GM18508 (cell line): ENCODE data around the gene MTHFD1L.

Source experiments
- ATAC-seq: cut with Tn5 transposase; IDR thresholded peaks from one replicate; pipeline ENCODE4 v1.9.1; 2021; ENCODE audit warnings: moderate number of reproducible peaks; ENCODE audit not compliant: insufficient read depth, unreplicated experiment

Gene MTHFD1L

DNA sequence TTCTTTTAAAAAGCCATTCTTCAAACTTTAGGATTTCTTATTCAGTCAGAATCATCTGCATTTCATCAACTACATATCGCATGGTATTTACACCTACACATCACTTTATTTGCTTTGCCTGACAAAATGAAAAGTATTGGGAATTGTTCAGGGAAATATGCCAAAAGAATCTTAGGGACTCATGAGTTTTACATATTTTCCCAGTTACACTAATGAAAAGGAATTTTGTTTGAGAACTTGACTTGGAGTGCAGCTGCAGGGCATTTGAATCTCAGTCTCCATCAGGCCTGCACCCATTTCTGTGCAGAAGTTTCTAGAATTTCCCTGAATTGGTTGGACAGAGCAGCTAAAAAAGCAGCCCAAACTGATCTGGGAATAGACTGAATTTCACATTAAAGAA is 65.3 kb downstream of the MTHFD1L start:
- no peak for ATAC-seq

DNA sequence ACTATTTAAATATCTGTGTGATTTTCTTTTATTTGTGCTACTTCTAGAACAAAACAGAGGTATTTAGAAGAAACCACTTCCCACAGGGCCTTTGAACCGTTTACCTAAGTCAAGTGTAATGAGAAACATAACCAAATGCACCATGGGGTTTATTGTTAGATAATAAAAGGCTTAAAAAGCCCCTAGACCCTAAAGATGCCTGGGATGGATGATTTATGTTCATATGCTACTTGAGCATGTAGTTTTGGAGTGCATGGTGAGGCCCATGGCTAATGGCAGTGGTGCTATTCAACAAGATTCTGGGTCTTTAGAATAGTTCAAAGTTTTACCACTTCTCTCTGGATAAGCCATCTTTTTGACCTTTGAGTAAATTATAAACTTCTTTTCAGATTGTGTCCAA is 65.9 kb downstream of the MTHFD1L start:
- no peak for ATAC-seq

DNA sequence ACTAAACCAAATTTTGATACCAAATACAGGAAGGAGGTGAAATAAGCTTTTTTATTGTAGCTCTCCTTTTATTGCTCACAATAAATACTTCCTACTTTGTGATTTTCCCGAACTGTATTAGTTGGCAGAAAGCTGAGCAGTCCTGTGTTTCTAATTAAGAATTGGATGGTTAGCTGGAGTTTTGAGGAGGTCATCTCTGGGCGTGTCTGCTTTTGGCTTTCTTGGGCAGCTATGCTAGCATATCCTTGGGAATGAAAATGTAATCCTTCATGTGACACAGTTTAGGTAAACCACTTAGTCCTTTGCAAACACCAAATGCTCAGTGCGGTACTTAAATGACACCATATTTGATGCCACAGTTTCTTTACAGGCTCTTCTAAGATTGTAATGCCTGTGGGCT is 67.5 kb downstream of the MTHFD1L start:
- ATAC-seq: no peak

DNA sequence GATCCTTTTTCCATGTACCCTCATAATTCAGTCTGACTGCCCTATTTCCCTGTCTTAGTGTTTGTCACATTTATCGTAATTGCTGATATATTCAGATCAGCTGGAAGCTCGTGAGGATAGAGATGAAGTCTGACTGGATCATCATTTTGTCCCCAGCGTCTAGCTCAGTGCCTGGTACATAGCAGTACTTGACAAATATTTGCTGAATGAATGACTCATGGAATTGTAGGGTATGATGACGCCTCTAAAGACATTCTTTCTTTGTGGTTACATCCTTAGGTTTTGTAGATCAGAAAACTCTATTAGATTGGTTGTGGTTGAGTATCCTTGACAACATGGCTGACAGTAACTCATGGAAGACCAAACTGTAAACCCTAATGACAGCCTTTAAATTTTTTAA is 68.9 kb downstream of the MTHFD1L start:
- ATAC-seq: no peak

DNA sequence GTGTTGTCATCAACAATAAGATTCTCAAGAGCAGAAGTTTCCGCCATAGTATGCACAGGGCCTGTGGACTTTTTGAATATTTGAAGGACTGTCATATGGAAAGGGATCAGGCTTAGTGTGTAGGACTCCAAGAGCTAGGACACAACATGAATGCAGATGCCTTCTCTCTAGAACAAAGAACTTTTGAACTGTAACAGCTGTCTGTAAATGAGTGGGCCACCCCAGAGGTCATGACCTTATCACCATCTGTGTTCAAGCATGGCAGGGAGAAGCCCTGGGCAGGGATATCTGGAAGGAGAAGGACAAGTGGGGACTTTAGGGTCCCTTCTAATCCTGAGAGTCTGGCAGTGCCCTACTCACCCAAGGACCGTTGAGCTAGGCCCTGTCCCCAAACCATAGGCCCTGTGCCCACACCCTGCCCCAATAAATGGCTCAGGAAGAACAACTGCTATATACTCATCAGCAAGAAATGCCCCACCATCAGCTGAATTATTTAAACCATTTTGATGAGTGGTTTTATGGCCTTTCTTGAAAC is 70.6 kb downstream of the MTHFD1L start:
- no peak for ATAC-seq

DNA sequence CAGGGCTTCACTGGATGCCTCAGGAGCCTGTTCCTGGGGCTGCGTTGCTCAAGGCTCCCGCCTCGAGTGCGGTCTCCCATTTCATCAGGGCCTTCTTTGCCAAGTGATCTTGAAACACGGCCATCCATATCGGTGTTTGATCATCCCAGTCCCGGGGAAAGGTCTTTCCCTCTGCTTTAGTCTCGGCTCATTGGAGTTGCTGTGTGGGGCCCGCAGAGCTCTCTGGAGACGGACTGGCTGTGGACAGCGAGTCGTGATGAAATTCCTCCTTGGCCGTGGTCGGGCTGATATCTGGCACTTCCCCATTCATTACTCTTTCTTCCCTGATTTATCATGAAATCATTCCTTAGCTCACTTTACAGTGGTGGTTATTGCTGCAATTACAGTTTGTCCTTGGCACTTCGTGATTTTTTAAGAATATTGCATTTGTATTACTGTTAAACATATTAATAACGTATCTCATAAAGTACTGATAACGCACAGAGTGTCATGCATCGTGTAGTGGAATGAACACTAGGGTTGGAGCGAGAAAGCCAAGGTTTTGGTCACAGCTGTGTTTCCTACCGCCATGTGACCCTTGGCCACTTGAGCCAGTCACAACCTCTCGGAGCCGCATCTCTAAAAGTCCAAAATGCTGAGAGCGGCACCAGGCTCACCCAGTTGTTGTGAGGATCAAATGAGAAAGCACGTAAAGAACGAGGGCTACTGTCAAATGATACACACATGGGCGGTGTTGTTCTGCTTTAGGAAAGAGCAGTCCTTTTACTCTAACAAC is 71.8 kb downstream of the MTHFD1L start:
- ATAC-seq: no peak

DNA sequence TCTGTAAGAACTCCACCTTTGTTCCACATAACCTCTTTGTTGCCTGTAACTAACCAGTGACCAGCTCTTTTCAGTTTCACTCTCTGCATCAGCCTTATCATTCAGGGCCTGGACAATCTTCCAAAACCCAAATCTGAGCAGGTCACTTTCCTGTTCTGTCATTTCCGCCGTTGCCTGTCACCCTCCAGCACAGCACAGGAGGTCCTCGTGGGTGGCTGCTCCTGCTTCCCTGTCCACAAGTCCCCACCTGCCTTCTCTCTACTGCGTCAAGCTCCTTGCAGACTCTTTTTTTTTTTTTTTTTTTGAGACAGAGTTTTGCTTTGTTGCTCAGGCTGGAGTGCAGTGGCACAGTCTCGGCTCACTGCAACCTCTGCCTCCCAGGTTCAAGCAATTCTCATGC is 73.9 kb downstream of the MTHFD1L start:
- ATAC-seq: no peak

DNA sequence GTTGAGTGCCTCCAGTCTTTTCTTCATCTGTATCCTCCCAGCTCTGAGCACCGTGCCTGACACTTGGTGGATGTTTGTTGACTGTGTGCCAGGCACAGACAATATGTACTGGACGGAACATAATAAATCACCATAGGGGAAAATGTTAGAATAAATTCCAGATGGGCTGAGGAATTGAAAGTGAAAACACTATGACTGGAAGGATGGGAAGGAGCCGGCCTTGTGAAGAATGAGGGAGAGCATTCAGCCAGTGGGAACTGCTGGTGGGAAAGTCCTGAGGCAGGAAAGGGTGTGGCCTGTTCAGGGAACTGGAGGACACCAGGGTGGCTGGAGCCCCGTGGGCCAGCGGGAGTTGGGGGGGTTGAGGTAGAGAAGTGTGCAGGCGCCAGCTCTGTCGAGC is 75.4 kb downstream of the MTHFD1L start:
- no peak for ATAC-seq

DNA sequence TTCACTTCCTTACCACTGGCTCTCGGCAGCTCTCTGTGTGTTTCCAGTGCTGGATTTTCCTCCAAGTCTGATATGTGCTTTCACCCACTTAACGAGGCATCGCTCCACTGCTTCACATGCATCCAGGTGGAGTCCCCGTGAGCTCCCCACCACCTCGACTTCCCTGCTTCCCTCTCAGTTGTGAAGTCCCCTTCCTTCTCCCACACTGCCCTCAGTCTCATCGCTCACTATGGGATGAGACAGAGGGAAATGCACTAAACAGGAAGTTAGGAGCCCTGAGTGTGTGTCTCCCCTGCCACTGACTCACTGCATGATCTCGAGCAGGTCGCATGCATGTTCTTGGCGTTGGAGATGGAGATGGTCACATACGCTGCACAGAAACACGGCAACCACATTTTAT is 84.0 kb downstream of the MTHFD1L start:
- ATAC-seq: no peak

DNA sequence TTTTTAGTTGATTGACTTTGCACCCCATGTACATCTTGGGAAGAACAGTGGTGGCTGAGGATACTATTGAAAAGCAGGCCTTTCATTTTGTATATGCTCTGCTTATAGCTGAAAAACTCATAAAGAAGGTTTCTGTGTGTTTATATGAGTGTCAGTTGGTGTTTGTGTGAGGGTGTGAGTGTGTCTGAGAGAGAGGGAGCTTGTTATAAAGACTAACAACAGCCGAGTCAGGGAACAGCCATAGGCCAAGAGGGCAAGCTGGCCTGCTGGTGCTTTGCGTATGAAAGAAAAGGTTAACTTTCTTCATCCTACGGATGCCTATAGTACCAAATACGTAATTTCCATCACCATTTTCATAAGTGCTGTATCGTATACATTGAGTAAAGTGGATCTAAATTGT is 88.3 kb downstream of the MTHFD1L start:
- ATAC-seq: no peak

DNA sequence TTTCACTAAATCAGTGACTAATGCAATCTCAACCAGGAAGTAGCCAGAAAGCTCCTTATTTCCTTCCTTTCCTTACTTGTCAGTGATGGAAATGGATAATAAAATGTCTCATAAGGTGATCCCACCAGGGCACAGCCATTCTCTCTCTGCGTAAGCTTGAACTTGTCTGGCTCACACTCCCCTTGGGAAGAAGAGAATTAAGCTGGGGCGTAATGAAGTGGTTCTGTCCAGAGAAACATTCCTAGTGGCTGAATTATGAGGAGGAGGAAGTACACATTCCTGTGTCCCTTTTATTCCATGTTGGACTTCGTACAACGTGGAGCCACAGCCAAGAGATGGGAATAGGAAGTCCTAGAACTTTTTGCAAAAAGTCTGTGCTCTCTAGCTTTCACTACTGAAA is 93.7 kb downstream of the MTHFD1L start:
- no peak for ATAC-seq

DNA sequence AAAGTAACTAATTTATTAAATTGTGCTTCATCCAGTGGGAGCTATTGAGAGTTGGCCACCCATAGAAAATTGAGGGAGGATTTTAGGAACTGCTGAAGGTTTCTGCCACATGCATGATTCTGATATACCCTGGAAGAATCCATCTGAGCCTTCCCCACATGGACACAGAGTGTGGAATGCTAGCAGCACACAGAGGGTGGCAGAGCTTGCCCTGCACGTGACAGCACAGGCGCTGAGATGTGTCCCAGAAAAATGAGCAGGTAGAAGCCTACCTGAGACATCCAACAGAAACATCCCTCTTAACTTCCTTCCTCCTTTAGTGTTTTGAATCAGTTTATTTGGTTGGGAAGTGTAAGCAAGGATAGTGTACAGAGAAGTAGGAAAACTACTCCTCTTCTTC is 96.9 kb downstream of the MTHFD1L start:
- ATAC-seq: no peak

DNA sequence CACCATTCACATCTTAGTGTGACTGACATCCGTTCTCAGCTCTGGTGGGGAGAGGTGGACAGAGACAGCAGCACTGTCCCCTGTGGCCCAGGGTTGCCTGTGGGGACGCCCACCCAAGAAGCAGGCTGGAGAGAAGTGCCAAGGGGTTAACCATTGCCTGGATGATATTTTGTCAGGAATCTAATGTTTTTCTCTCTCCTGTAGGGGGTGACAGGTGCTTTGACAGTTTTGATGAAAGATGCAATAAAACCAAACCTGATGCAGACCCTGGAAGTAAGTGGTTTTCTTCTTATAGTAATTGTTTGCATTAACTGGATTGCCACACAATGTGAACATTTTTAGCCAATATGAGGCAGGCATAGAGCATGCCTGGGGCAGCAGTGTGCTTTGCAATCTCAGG is 99.3 kb downstream of the MTHFD1L start:
- ATAC-seq: no peak

DNA sequence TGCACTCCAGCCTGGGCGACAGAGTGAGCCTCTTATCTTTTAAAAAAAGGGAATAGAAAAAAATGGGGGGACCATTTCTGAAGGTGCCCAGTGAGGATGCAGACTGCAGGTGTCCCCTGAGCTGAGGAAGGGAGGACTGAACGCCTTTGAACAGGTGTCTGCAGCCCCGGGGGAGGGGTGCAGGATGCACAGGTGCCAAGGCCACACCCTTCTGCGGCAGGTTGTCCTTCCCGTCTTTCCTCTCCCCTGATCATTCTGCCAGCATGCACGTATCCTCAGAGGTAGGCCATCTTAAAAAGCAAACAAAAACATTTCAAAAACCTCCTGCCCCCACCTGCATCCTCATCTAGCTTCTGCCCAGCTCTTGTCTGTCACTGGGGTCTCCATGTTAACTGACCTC is 101.3 kb downstream of the MTHFD1L start:
- ATAC-seq: no peak

DNA sequence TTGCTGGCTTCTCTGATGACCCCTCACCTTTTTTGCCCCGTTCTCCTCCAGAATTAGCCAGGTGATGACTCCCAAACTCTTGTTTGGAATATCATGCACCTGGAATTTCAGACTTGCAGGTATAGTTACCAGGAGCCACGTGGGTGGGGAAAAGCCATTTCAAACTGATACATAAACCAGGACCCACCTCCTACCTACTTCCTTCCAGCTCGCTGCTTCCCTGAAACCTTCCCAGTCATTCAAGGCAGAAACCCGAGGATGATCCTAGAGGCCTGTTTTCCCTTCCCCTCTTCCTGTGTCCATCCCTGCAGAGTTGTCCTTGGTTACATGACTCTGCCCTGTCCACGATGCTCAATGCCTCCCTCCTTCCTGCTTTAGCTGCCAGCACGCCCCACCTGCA is 101.9 kb downstream of the MTHFD1L start:
- ATAC-seq: no peak

DNA sequence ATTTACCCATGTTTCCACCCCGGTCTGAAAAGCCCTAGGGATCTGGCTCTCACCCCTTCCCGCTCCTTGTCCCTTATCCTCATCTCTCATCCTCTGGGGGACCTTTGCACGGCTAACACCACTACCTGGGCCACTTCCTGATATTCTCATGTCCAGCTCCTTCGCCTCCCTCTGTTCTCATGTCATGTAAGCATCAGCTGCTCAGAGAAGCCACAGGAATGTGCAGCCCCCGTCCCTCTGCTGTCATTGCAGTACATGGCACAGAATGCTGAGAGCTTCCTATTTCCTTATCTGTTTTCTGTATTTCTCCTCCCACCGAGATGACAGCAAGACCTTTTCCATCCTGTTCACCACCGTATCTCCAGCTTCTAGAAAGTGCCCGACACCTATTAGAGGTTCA is 102.4 kb downstream of the MTHFD1L start:
- ATAC-seq: no peak

DNA sequence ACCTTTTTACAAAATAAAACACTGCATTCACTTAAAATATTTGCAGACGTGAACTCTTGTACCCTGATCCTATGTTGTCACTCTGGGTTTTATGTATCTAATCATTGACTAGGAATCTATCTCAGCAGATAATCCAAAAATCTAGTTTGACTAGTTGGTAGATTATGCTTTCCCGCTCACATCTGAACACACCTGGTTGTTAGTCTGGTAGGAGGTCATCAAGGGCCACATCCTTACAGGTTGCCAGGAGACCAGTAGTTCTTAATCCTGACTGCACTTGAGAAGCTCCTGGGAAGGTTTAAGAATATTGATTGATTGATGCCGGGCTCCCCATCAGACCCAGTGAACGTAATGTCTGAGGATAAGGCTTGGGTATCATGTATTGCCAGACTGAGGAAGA is 104.4 kb downstream of the MTHFD1L start:
- no peak for ATAC-seq

DNA sequence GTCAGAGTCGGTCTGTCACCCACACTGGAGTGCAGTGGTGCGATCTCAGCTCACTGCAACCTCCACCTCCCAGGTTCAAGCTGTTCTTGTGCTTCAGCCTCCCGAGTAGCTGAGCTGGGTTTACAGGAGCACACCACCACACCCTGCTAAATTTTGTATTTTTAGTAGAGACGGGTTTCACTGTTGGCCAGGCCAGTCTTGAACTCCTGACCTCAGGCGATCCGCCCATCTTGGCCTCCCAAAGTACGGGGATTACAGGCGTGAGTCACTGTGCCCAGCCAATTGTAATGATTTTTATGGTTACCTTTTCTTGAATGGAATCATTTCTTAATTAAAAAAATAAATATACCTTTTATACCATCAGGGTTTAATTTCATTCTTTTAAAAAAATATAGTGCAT is 105.7 kb downstream of the MTHFD1L start:
- no peak for ATAC-seq

DNA sequence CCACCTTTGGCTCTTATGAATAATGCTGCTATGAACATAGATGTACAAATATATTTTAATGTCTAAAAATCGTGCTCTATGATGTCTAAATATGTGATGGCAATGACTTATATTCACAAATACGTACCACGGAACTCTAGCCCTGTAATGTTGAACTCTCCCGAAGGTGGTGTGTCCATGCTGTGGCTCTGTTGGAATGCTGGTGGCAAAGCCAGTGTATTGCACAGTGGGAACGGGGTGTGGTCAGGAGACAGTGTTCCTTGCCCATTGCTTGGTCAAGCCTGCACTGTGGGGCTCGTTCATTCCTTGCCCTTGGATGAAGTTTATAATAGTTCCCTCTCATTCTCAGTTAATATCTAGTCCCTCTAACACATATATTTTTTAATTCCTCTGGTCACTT is 109.6 kb downstream of the MTHFD1L start:
- ATAC-seq: no peak

DNA sequence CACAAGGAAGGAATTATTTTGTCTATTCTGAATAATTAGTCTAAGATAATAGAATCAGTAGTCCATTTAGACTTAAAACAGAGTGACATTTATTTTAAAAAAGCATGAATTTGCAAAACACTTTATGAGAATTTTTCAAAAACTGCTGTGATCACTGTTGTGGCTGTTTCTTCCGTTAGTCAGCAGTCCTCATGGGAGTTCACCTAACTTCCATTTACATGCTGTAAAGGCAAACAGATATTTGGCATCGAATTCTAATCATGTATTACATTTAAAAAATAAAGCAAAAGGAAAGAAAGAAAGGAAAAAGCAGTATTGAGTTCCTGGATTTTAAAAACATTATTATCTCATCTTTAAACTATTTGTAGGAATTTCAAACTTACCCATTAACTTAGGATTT is 111.8 kb downstream of the MTHFD1L start:
- ATAC-seq: no peak

DNA sequence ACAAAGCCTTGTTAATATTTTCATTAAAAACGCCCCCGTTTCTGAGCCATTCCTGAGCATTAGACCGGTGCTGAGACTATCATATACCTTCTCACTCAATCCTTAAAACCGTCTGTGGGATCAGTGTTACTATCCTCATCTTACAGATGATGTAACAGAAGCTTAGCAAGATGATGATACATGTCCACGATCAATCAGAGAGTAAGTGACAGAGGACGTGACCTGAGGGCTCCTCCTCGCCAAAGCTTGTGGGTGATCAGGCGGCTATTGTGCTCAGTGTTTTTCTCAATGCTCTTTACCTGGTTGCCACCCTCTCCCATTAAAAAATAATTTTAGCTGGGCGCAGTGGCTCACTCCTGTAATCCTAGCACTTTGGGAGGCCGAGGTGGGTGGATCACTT is 113.1 kb downstream of the MTHFD1L start:
- ATAC-seq: no peak

DNA sequence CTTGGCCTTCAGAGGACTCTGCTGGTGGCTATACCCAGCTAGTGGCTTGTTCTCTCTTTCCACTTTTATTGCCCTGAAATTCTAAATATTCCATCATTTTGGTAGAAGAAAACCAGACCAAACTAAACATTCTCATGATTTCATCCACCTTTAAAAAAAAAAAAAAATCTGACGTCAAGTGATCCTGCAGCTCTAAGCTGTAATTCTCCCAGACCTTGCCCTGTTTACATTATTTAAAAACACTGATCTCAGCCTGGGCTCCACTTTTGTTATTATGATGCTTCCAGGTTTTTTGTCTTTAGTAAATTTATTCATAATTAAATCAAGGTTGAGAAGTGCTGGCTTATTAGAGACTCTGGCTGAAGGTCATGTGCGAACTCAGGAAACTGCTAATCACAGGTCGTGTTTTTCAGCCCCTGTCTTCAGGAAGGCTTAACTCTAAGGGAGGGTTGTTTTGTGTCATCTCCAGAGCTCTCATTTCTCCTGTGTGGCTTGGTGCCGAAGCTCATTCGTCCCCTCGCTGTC is 114.4 kb downstream of the MTHFD1L start:
- ATAC-seq: no peak
